Measurements from ENCODE around the gene CD96. TPM values are rescaled to one million over a fixed set of nuclear protein-coding genes. Genes with fewer than 3 reads are reported as not detected.
A peak's percentile ranks its signal among the peaks of the same experiment; 100 is the strongest.

The CD96 gene
- total RNA-seq, 1 experiment from 2014 or later, result not detected

GRCh38 chr3:111675846-111676210 is 133.8 kb downstream of the CD96 start:
- Histone ChIP-seq H3K27ac (ENCODE audit: insufficient read length, low read depth, low read length) (no peak overlapping the region), H2AFZ (ENCODE audit: low read length) (no peak overlapping the region), H3K18ac (ENCODE audit: insufficient read length, low read depth, low read length) (no peak overlapping the region), H2BK15ac (ENCODE audit: low read depth, low read length) (no peak overlapping the region), H2AK5ac (ENCODE audit: insufficient read length, low read length) (no peak overlapping the region), H3K23me2 (ENCODE audit: insufficient read length, low read depth, low read length, poor library complexity, severe bottlenecking) (peaks cover 11% of the 10 kb centered on the region), H3K9ac (ENCODE audit: extremely low read depth, insufficient read length, low read length) (no peak overlapping the region), H4K8ac (replicated peaks; ENCODE audit: insufficient read length, low read depth, low read length) (no peak overlapping the region), H4K20me1 (ENCODE audit: control insufficient read depth, insufficient read depth, insufficient read length) (no peaks in the 10 kb centered on the region), H2BK120ac (ENCODE audit: low read depth, low read length, poor library complexity, severe bottlenecking) (no peak overlapping the region), H4K91ac (ENCODE audit: insufficient read length, low read depth, low read length) (no peak overlapping the region), H3K9me3 (ENCODE audit: control insufficient read depth, low read depth, low read length) (no peaks in the 10 kb centered on the region), H3K4ac (ENCODE audit: low read depth, low read length) (no peak overlapping the region), H3K23ac (ENCODE audit: insufficient read length, low read depth, low read length) (no peak overlapping the region), H3K79me2 (ENCODE audit: insufficient read depth, low read length) (no peaks in the 10 kb centered on the region), H3T11ph (ENCODE audit: low read length) (no peak overlapping the region), H2BK5ac (ENCODE audit: insufficient read length, low read length) (no peak overlapping the region), H3K79me1 (ENCODE audit: insufficient read depth, low read depth, low read length, poor library complexity, severe bottlenecking) (no peaks in the 10 kb centered on the region), H3K4me1 (ENCODE audit: insufficient read depth, low read length) (0 out of 2 replicates have a peak, but pooled peaks cover 4% of the 10 kb centered on the region), H3K4me2 (ENCODE audit: insufficient read depth, insufficient read length, low read length) (peak overlapping the region; percentile 91), H3K27me3 (ENCODE audit: insufficient read depth, low read length) (no peaks in the 10 kb centered on the region), H4K5ac (ENCODE audit: insufficient read length, low read depth, low read length) (no peak overlapping the region), H3K56ac (ENCODE audit: insufficient read length, low read depth, low read length) (no peak overlapping the region), H2BK20ac (ENCODE audit: low read depth, low read length, poor library complexity, severe bottlenecking) (no peak overlapping the region), H3K14ac (ENCODE audit: insufficient read depth, low read length) (no peak overlapping the region), H2BK12ac (ENCODE audit: insufficient read length, low read depth, low read length) (no peak overlapping the region)
- no CpG with 5 or more reads among the region's 1 CpG for WGBS (ENCODE audit: extremely low coverage, insufficient read length, low lambda C conversion rate)
- no peaks in the 10 kb centered on the region for H3K36me3 Mint-ChIP-seq (ENCODE audit: insufficient read depth in 1 of 3, low read depth in 3 of 3)
- no peak for TF ChIP-seq CTCF (conservative IDR thresholded peaks at IDR 0.05)
- H3K27me3 Mint-ChIP-seq (ENCODE audit: low read depth), result peaks cover 19% of the 10 kb centered on the region
- DNase-seq, result no peak
- H3K9me3 Mint-ChIP-seq, result no peaks in the 10 kb centered on the region
- peak overlapping the region; percentile 86 to 96 for H3K4me3 Mint-ChIP-seq
- no peak overlapping the region for H3K27ac Mint-ChIP-seq
- H3K4me1 Mint-ChIP-seq, result peaks cover 33 to 39% of the 10 kb centered on the region in 2 experiments
